Activated naive CD4-positive, alpha-beta T cell treated with anti-CD3 and anti-CD28 coated beads for 36 hours (primary cell): ENCODE results near the gene EXOC4. TPM values are rescaled to one million over a fixed set of nuclear protein-coding genes. Genes with fewer than 3 reads are reported as not detected.

Experiments
- CTCF ChIA-PET: fragments of 350-600 bp; sonication (Branson Sonifier 250); formaldehyde crosslinking; loops from one replicate; lab custom pipeline; 2021; ENCODE audit warnings: antibody characterized with exemption; lab: Charles Lee
- DNase-seq: peaks from one replicate; pipeline ENCODE4 v3.0.0-alpha.2; 2020
- H3K27ac Mint-ChIP-seq: one replicate; pipeline ENCODE4 v1.8.0; 2021; ENCODE audit warnings: mild to moderate bottlenecking, mixed read lengths
- H3K27me3 Mint-ChIP-seq: one replicate; pipeline ENCODE4 v1.8.0; 2021; ENCODE audit warnings: low read depth, mixed read lengths
- H3K36me3 Mint-ChIP-seq: one replicate; pipeline ENCODE4 v1.8.0; 2021; ENCODE audit warnings: low read depth, mixed read lengths
- H3K4me1 Mint-ChIP-seq: one replicate; pipeline ENCODE4 v1.8.0; 2021; ENCODE audit warnings: low read depth, mixed read lengths
- H3K4me3 Mint-ChIP-seq: one replicate; pipeline ENCODE4 v1.8.0; 2021; ENCODE audit warnings: mild to moderate bottlenecking, moderate library complexity, mixed read lengths
- H3K9me3 Mint-ChIP-seq: one replicate; pipeline ENCODE4 v1.8.0; 2021; ENCODE audit warnings: mixed read lengths
- intact Hi-C: fragments of 100-400 bp; cut with micrococcal nuclease; formaldehyde crosslinking; loops from one replicate; pipeline ENCODE4 v1.15.1; 2023
- total RNA-seq, 2 experiments: library from RNA; stranded (reverse); gene quantifications; one replicate each; pipeline ENCODE4 v1.2.3, GENCODE V29; 2021

The EXOC4 gene
- total RNA-seq, 2 experiments from 2014 or later, result 57.1 to 62.1 TPM

GRCh38 chr7:133354546-133355324 is 101.9 kb downstream of the EXOC4 start:
- intact Hi-C loops, result no loop called here

GRCh38 chr7:133355325-133355708 is 102.4 kb downstream of the EXOC4 start:
- H3K4me3 Mint-ChIP-seq, result no peak overlapping the region
- CTCF ChIA-PET, result interaction anchor here (0.6 kb wide), 1 partner anchor 1266 kb away, joined by 5 read pairs; no protein-coding TSS in a partner anchor
- peaks cover 1% of the 10 kb centered on the region for H3K4me1 Mint-ChIP-seq
- peaks cover 34% of the 10 kb centered on the region for H3K36me3 Mint-ChIP-seq
- peaks cover 11% of the 10 kb centered on the region for H3K9me3 Mint-ChIP-seq
- H3K27me3 Mint-ChIP-seq, result no peaks in the 10 kb centered on the region
- DNase-seq, result no peak
- intact Hi-C loops, result no loop called here
- no peak overlapping the region for H3K27ac Mint-ChIP-seq

More at GRCh38 chr7:133354546-133355324, 101.9 kb downstream of the EXOC4 start:
- no peak overlapping the region for H3K4me3 Mint-ChIP-seq
- peaks cover 36% of the 10 kb centered on the region for H3K36me3 Mint-ChIP-seq
- no peak overlapping the region for H3K27ac Mint-ChIP-seq
- CTCF ChIA-PET, result no interaction called here
- no peaks in the 10 kb centered on the region for H3K27me3 Mint-ChIP-seq
- DNase-seq, result no peak
- H3K4me1 Mint-ChIP-seq, result peaks cover 5% of the 10 kb centered on the region
- peaks cover 11% of the 10 kb centered on the region for H3K9me3 Mint-ChIP-seq

- DNase-seq, result no peak
- Mint-ChIP-seq H3K36me3 (peaks cover 34% of the 10 kb centered on the region), H3K27ac (no peak overlapping the region), H3K4me3 (no peak overlapping the region), H3K4me1 (no peaks in the 10 kb centered on the region), H3K27me3 (no peaks in the 10 kb centered on the region), H3K9me3 (peaks cover 11% of the 10 kb centered on the region)
- intact Hi-C loops, result no loop called here
- CTCF ChIA-PET, result interaction anchor here (0.6 kb wide), 1 partner anchor 1266 kb away, joined by 5 read pairs; no protein-coding TSS in a partner anchor
Observed at GRCh38 chr7:133355822-133356221, 102.9 kb downstream of the EXOC4 start.

GRCh38 chr7:133358708-133359107 is 105.8 kb downstream of the EXOC4 start:
- Mint-ChIP-seq H3K9me3 (peaks cover under 1% of the 10 kb centered on the region), H3K27me3 (no peaks in the 10 kb centered on the region), H3K4me3 (no peak overlapping the region), H3K36me3 (peaks cover 28% of the 10 kb centered on the region), H3K27ac (no peak overlapping the region), H3K4me1 (no peaks in the 10 kb centered on the region)
- intact Hi-C loops, result no loop called here
- DNase-seq, result no peak
- CTCF ChIA-PET, result no interaction called here

GRCh38 chr7:133359449-133359848 is 106.6 kb downstream of the EXOC4 start:
- DNase-seq, result no peak
- no peak overlapping the region for H3K27ac Mint-ChIP-seq
- intact Hi-C loops, result no loop called here
- peaks cover 25% of the 10 kb centered on the region for H3K36me3 Mint-ChIP-seq
- CTCF ChIA-PET, result no interaction called here
- H3K9me3 Mint-ChIP-seq, result no peaks in the 10 kb centered on the region
- H3K4me1 Mint-ChIP-seq, result no peaks in the 10 kb centered on the region
- no peaks in the 10 kb centered on the region for H3K27me3 Mint-ChIP-seq
- H3K4me3 Mint-ChIP-seq, result no peak overlapping the region

- Mint-ChIP-seq H3K27ac (no peak overlapping the region), H3K9me3 (no peaks in the 10 kb centered on the region)
Observed at GRCh38 chr7:133360201-133360600, 107.3 kb downstream of the EXOC4 start.

GRCh38 chr7:133361806-133362205 is 108.9 kb downstream of the EXOC4 start:
- CTCF ChIA-PET, result no interaction called here
- DNase-seq, result no peak
- intact Hi-C loops, result no loop called here
- no peaks in the 10 kb centered on the region for H3K27me3 Mint-ChIP-seq
- peaks cover 8% of the 10 kb centered on the region for H3K4me1 Mint-ChIP-seq
- peaks cover 20% of the 10 kb centered on the region for H3K36me3 Mint-ChIP-seq
- no peaks in the 10 kb centered on the region for H3K9me3 Mint-ChIP-seq
- H3K27ac Mint-ChIP-seq, result no peak overlapping the region
- H3K4me3 Mint-ChIP-seq, result no peak overlapping the region

More at GRCh38 chr7:133360201-133360600, 107.3 kb downstream of the EXOC4 start:
- intact Hi-C loops, result no loop called here
- H3K27me3 Mint-ChIP-seq, result no peaks in the 10 kb centered on the region
- H3K36me3 Mint-ChIP-seq, result peaks cover 25% of the 10 kb centered on the region
- CTCF ChIA-PET, result interaction anchor here (0.6 kb wide), 1 partner anchor 654 kb away, joined by 3 read pairs; no protein-coding TSS in a partner anchor
- peaks cover 6% of the 10 kb centered on the region for H3K4me1 Mint-ChIP-seq
- DNase-seq, result no peak
- H3K4me3 Mint-ChIP-seq, result no peak overlapping the region

GRCh38 chr7:133364959-133365690 is 112.2 kb downstream of the EXOC4 start:
- Mint-ChIP-seq H3K4me1 (peaks cover 8% of the 10 kb centered on the region), H3K27ac (no peak overlapping the region), H3K4me3 (no peak overlapping the region), H3K36me3 (peaks cover 14% of the 10 kb centered on the region), H3K27me3 (no peaks in the 10 kb centered on the region), H3K9me3 (no peaks in the 10 kb centered on the region)
- CTCF ChIA-PET, result no interaction called here
- intact Hi-C loops, result no loop called here
- DNase-seq, result no peak

GRCh38 chr7:133365917-133366316 is 113.0 kb downstream of the EXOC4 start:
- CTCF ChIA-PET, result no interaction called here
- Mint-ChIP-seq H3K36me3 (peaks cover 9% of the 10 kb centered on the region), H3K27ac (no peak overlapping the region), H3K9me3 (no peaks in the 10 kb centered on the region), H3K4me1 (peaks cover 8% of the 10 kb centered on the region), H3K27me3 (no peaks in the 10 kb centered on the region), H3K4me3 (no peak overlapping the region)
- no peak for DNase-seq
- intact Hi-C loops, result no loop called here

- no peak overlapping the region for H3K4me3 Mint-ChIP-seq
- DNase-seq, result no peak
- H3K27me3 Mint-ChIP-seq, result no peaks in the 10 kb centered on the region
- H3K4me1 Mint-ChIP-seq, result peaks cover 8% of the 10 kb centered on the region
- CTCF ChIA-PET, result interaction anchor here (0.8 kb wide), 1 partner anchor 488 kb away, joined by 3 read pairs; no protein-coding TSS in a partner anchor
- peaks cover 6% of the 10 kb centered on the region for H3K36me3 Mint-ChIP-seq
- H3K27ac Mint-ChIP-seq, result no peak overlapping the region
- H3K9me3 Mint-ChIP-seq, result no peaks in the 10 kb centered on the region
- intact Hi-C loops, result no loop called here
Observed at GRCh38 chr7:133367561-133367960, 114.7 kb downstream of the EXOC4 start.

- H3K4me3 Mint-ChIP-seq, result no peak overlapping the region
- peaks cover 8% of the 10 kb centered on the region for H3K4me1 Mint-ChIP-seq
- CTCF ChIA-PET, result interaction anchor here (1.1 kb wide), 1 partner anchor 374 kb away, joined by 4 read pairs; no protein-coding TSS in a partner anchor
- peaks cover 6% of the 10 kb centered on the region for H3K36me3 Mint-ChIP-seq
- H3K27ac Mint-ChIP-seq, result no peak overlapping the region
- no peak for DNase-seq
- H3K9me3 Mint-ChIP-seq, result no peaks in the 10 kb centered on the region
- intact Hi-C loops, result no loop called here
- no peaks in the 10 kb centered on the region for H3K27me3 Mint-ChIP-seq
Observed at GRCh38 chr7:133369130-133369529, 116.3 kb downstream of the EXOC4 start.

GRCh38 chr7:133371616-133372015 is 118.7 kb downstream of the EXOC4 start:
- no peaks in the 10 kb centered on the region for H3K27me3 Mint-ChIP-seq
- intact Hi-C loops, result no loop called here
- H3K36me3 Mint-ChIP-seq, result peaks cover 24% of the 10 kb centered on the region
- no peak overlapping the region for H3K4me3 Mint-ChIP-seq
- CTCF ChIA-PET, result no interaction called here
- no peaks in the 10 kb centered on the region for H3K9me3 Mint-ChIP-seq
- no peak overlapping the region for H3K27ac Mint-ChIP-seq
- no peaks in the 10 kb centered on the region for H3K4me1 Mint-ChIP-seq
- no peak for DNase-seq
